LNCAP (cell line): Measurements from ENCODE around the gene FAM151B.

Experiments
- TF ChIP-seq, protein P1 (sequence below): fragments of 450-650 bp; IDR thresholded peaks from 2 replicates; pipeline ENCODE4 v1.5.1; 2017; ENCODE audit warnings: mild to moderate bottlenecking

Gene FAM151B

DNA sequence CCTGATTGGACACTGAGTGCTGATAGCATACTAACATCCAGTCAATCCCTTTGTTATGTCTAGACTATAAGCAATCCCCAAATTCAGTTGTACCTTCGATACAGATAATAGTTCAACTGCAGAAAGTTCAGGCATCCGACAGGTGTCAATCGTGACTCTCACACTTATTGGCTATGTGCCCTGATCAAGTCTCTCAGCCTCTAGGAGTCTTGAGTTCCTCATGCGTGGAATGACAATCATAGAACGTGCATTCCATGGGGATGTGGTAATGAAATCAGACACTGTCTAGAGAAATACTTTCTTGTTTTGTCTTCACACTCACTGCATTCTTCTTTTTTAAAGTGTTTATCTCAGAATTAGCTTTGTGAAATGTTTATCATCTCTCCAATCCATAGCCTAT, 77.4 kb downstream of the FAM151B start:
- TF ChIP-seq, protein P1, sequence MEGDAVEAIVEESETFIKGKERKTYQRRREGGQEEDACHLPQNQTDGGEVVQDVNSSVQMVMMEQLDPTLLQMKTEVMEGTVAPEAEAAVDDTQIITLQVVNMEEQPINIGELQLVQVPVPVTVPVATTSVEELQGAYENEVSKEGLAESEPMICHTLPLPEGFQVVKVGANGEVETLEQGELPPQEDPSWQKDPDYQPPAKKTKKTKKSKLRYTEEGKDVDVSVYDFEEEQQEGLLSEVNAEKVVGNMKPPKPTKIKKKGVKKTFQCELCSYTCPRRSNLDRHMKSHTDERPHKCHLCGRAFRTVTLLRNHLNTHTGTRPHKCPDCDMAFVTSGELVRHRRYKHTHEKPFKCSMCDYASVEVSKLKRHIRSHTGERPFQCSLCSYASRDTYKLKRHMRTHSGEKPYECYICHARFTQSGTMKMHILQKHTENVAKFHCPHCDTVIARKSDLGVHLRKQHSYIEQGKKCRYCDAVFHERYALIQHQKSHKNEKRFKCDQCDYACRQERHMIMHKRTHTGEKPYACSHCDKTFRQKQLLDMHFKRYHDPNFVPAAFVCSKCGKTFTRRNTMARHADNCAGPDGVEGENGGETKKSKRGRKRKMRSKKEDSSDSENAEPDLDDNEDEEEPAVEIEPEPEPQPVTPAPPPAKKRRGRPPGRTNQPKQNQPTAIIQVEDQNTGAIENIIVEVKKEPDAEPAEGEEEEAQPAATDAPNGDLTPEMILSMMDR, result no peak

DNA sequence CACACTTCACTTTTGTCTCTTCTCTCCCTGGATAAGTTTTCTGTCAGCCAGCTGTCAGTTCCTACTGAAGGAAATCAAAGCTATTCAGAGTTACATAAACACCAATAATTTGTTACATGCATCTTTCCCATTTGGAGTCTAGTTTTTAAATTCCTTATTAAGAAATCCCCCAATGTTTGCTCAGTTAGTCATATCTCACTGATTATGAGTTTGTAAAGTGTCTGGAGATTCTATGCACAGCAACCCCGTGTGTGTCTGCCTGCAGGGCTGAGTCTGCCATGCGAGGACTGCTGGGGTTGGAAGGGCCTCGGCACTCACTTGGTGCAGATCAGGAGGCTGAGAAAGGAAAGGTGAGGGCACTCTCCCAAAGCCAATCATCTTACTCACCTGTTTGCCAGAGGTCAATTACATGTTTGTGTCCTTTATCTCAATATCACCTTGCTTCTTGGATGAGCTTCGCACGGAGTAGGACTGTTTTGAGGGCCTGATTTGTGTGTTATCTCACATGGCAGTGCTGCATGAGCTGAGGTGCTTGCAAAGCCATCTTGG, 78.9 kb downstream of the FAM151B start:
- TF ChIP-seq, protein P1, result no peak

GRCh38 chr5:80568251-80568650, 80.4 kb downstream of the FAM151B start:
- TF ChIP-seq, protein P1, result no peak

DNA sequence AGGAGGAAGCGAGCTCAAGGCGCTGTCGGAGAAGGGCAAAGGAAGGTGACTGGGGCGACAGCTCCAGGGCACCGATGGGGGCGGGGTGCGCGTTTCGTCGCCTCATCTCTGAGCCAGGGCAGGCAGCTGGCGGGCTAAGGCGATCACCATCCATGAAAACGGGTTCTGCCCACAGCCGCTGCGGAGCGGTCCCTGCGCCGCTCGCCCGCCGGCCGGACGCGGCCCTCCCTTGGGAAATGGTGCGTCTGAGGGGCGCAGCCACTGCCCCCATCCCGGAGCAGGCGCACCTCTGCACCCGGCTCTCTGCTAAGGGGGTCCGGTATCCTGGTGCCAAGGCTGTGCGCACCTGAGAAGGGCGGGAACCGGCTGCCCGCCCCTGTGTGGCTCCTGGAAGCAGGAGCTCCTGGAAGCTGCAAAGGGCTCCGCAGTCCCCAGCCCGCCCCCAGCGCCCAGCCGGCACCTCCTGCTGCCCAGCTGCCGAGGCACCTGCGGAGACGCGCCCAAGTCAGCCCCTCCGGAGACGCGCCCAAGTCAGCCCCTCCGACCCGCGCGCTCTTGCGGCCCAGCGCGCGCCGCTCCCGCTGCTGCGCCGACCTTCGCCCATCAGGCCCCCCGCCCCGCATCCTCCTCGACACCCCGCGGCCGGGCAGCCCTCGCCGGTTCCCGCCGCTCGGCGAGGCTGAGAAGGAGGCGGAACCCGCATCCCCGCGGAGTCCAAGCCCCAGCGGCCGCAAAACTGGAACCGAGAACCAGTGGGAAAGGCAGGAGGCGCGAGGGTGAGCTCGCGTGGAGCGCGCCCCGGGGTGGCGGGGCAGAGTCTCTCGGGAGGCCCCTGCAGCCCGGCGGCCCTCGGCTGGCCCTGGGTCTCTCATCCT, 81.4 kb downstream of the FAM151B start:
- TF ChIP-seq, protein P1, result no peak

GRCh38 chr5:80569961-80570786, 82.3 kb downstream of the FAM151B start, which contains the start of gene ANKRD34B:
TSS of gene ANKRD34B (minus strand) at chr5:80570280. CDS start at chr5:80560019, 10,261 bp downstream.
- TF ChIP-seq, protein P1, result no peak

GRCh38 chr5:80573062-80573461, 85.2 kb downstream of the FAM151B start:
- TF ChIP-seq, protein P1, result no peak

DNA sequence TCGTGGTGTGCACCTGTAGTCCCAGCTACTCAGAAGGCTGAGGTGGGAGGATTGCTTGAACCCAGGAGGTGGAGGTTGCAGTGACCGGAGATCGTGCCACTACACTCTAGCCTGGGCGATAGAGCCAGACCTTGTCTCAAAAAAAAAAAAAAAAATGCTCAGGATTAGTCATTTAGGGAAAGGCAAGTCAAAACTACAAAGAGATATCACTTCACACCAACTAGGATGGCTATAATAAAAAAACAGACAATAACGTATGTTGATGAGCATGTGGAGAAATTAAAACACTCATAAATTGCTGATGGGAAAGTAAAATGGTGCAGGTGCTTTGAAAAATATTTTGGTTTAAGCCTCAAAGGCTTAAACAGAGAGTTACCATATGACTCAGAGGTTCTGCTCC, 88.5 kb downstream of the FAM151B start:
- TF ChIP-seq, protein P1, result no peak
